ENCODE measurements around the gene ABLIM3. TPM values are rescaled to one million over a fixed set of nuclear protein-coding genes. Genes with fewer than 3 reads are reported as not detected.

The ABLIM3 gene
- total and polyA plus RNA-seq, 4 donors = 8.0 to 54.2 (median 33.6) TPM

DNA sequence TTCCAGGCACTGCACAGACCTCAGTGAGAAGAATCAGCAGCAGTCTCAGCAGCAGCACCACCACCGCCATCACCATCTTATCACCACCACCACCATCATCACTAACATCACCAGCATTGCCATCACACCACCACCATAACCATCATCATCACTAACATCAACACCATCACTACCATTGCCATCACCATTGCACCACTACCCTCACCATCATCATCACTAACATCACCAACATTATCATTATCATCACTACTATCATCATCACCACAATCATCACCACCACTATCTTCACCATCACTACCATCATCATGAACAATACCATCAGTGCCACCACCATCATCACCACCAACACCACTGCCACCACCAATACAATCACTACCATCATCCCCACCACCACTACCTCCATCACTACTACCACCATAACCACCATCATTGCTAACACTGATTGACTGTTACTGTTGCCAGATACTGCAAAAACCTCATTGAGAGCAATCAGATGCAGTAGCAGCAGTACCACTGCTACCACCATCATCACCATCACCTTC lies 61.7 kb downstream of the ABLIM3 start:
- TF ChIP-seq, protein P1, sequence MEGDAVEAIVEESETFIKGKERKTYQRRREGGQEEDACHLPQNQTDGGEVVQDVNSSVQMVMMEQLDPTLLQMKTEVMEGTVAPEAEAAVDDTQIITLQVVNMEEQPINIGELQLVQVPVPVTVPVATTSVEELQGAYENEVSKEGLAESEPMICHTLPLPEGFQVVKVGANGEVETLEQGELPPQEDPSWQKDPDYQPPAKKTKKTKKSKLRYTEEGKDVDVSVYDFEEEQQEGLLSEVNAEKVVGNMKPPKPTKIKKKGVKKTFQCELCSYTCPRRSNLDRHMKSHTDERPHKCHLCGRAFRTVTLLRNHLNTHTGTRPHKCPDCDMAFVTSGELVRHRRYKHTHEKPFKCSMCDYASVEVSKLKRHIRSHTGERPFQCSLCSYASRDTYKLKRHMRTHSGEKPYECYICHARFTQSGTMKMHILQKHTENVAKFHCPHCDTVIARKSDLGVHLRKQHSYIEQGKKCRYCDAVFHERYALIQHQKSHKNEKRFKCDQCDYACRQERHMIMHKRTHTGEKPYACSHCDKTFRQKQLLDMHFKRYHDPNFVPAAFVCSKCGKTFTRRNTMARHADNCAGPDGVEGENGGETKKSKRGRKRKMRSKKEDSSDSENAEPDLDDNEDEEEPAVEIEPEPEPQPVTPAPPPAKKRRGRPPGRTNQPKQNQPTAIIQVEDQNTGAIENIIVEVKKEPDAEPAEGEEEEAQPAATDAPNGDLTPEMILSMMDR (IDR thresholded peaks at IDR 0.05; ENCODE audit: control extremely low read depth, extremely low read depth) = no peak
- no peak for ATAC-seq (ENCODE audit: insufficient read depth, low FRiP score)

DNA sequence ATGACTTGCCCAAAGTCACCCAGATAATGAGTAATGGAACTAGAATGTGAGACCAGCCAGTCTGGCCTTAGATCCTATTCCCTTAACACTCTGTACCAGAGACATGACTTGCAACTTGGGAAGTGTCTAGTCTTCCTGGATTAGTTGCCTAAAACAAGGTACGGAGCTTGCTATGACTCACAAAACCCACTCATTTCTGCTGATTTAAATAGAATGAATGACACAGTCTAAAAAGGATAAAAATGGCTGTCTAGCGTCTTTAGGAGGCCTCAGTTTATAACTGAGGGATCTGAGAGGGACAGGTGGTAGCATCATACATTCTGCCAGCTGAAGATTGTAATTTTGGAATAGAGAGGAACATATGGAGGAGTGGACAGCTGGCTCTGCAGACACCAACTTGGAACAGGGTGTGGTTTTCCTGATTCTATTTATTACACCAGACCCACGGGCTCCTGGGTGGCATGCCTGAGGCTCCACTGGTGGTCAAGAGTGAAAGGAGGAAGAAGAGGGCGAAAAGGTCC lies 62.7 kb downstream of the ABLIM3 start:
- H3K36me3 ChIP-seq (ENCODE audit: control insufficient read depth in 4 of 4, insufficient read depth in 4 of 4, low read length in 4 of 4) = peaks cover 10 to 69% (median 39%) of the 10 kb centered on the region in 4 donors
- H3K4me3 ChIP-seq = no peak overlapping the region
- TF ChIP-seq, protein P1 (IDR thresholded peaks at IDR 0.05; ENCODE audit: control extremely low read depth, extremely low read depth) = no peak
- DNase-seq (no peak), ATAC-seq (ENCODE audit: insufficient read depth, low FRiP score) (no peak)
- H3K27me3 ChIP-seq (ENCODE audit: control insufficient read depth in 3 of 3, insufficient read depth in 3 of 3, low read length in 2 of 3) = no peaks in the 10 kb centered on the region
- peaks cover 3 to 51% (median 17%) of the 10 kb centered on the region in 5 donors for H3K4me1 ChIP-seq (ENCODE audit: control insufficient read depth in 5 of 5, insufficient read depth in 5 of 5, low read length in 5 of 5)
- H3K27ac ChIP-seq (ENCODE audit: low read depth in 1 of 2, low read length in 1 of 2) = no peak overlapping the region
- H3K9me3 ChIP-seq (ENCODE audit: control insufficient read depth in 4 of 4, insufficient read depth in 3 of 4, low read length in 3 of 4) = peaks cover 0 to 4% (median 0%) of the 10 kb centered on the region in 4 donors
- no peak overlapping the region for H3K9ac ChIP-seq (ENCODE audit: insufficient read depth in 1 of 2, low read length in 2 of 2)
- WGBS, 2 donors = 74 to 75% methylated on average over 4 of the region's 4 CpGs

More for the DNA sequence above, 61.7 kb downstream of the ABLIM3 start:
- H3K27me3 ChIP-seq (ENCODE audit: control insufficient read depth in 3 of 3, insufficient read depth in 3 of 3, low read length in 2 of 3) = no peaks in the 10 kb centered on the region
- no peak for DNase-seq
- H3K27ac ChIP-seq (ENCODE audit: low read depth in 1 of 2, low read length in 1 of 2) = no peak overlapping the region
- H3K4me3 ChIP-seq = no peak overlapping the region
- H3K9me3 ChIP-seq (ENCODE audit: control insufficient read depth in 4 of 4, insufficient read depth in 3 of 4, low read length in 3 of 4) = peaks cover 0 to 4% (median 0%) of the 10 kb centered on the region in 4 donors
- H3K9ac ChIP-seq (ENCODE audit: insufficient read depth in 1 of 2, low read length in 2 of 2) = no peak overlapping the region
- WGBS, 2 donors = 96 to 100% methylated on average over 1 of the region's 1 CpG
- H3K4me1 ChIP-seq (ENCODE audit: control insufficient read depth in 5 of 5, insufficient read depth in 5 of 5, low read length in 5 of 5) = peaks cover 3 to 48% (median 17%) of the 10 kb centered on the region in 5 donors
- H3K36me3 ChIP-seq (ENCODE audit: control insufficient read depth in 4 of 4, insufficient read depth in 4 of 4, low read length in 4 of 4) = peaks cover 10 to 66% (median 38%) of the 10 kb centered on the region in 4 donors

DNA sequence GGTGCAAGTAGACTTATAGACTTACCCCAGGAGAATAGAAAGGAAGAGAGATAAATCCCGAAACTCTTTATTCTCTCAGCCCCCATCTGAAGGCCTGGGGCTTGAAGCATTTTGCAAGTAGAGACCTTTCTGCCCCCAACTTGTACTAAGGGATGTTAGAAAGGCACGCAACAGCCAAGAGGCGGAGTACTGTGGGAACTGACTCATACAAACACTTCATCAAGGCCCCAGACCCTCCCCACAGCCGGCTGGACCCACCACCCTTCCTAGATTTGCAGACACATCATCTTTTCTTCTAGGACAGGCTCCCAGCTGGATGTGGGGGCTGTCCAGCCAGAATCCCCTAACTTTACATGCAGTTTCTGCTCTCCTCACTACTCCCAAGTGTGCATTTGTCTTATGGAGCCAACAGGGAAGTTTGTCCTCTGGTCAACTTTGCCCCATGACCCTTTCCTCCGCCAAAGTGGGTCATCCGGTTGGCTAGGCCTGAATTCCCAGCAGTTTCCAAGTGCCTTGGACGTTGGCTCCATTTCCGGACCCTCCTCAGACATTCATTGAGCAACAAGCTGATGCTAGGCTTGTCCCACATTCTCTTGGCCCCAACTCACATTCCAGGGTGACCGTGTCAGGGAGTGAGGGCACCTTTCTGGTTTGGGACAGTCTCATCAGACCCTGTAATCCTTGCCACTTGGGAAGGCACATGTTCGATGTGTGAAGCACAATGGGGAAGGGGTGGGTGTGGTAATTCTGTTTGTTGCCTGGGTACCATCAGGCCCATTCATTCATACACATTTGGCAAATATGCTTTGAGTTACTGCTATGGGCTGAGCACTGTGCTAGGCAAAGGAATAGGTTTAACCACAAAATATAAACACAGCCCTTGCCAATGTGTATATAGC lies 64.6 kb downstream of the ABLIM3 start:
- peaks cover 3 to 43% (median 17%) of the 10 kb centered on the region in 5 donors for H3K4me1 ChIP-seq (ENCODE audit: control insufficient read depth in 5 of 5, insufficient read depth in 5 of 5, low read length in 5 of 5)
- TF ChIP-seq, protein P1 (IDR thresholded peaks at IDR 0.05; ENCODE audit: control extremely low read depth, extremely low read depth) = no peak
- no peaks in the 10 kb centered on the region for H3K27me3 ChIP-seq (ENCODE audit: control insufficient read depth in 3 of 3, insufficient read depth in 3 of 3, low read length in 2 of 3)
- no peak overlapping the region for H3K9ac ChIP-seq (ENCODE audit: insufficient read depth in 1 of 2, low read length in 2 of 2)
- WGBS, 2 donors = 74 to 84% methylated on average over 10 of the region's 10 CpGs
- peak; percentile 32 for ATAC-seq (ENCODE audit: insufficient read depth, low FRiP score)
- H3K4me3 ChIP-seq = no peak overlapping the region
- peaks cover 0 to 2% (median 0%) of the 10 kb centered on the region in 4 donors for H3K9me3 ChIP-seq (ENCODE audit: control insufficient read depth in 4 of 4, insufficient read depth in 3 of 4, low read length in 3 of 4)
- H3K36me3 ChIP-seq (ENCODE audit: control insufficient read depth in 4 of 4, insufficient read depth in 4 of 4, low read length in 4 of 4) = peaks cover 7 to 70% (median 43%) of the 10 kb centered on the region in 4 donors
- DNase-seq = peak; percentile 98 to 100 (median 100)
- peak overlapping the region; percentile 10 to 26 for H3K27ac ChIP-seq (ENCODE audit: low read depth in 1 of 2, low read length in 1 of 2)
